Measurements from ENCODE around the gene OGFOD3. TPM values are rescaled to one million over a fixed set of nuclear protein-coding genes. Genes with fewer than 3 reads are reported as not detected.
"Not testable (repeated sequence)": the region's sequence is repeated elsewhere in the genome, so short reads cannot be mapped to it uniquely, and the experiment has no call there.

OGFOD3 gene
- total RNA-seq, 1 donor from 2014 or later = 15.9 TPM

- DNase-seq (ENCODE audit: low spot score in 2 of 2) = no peak
- no peak for FAIRE-seq
Observed at GRCh38 chr17:82390860-82391435, 27.4 kb downstream of the OGFOD3 start.

GRCh38 chr17:82390015-82390859, 28.1 kb downstream of the OGFOD3 start:
- DNase-seq (ENCODE audit: low spot score in 2 of 2) (no peak), FAIRE-seq (no peak)

- no peak for FAIRE-seq
- no peak for DNase-seq (ENCODE audit: low spot score in 2 of 2)
Observed at GRCh38 chr17:82389379-82389778, 29.0 kb downstream of the OGFOD3 start.

GRCh38 chr17:82388922-82389283, 29.5 kb downstream of the OGFOD3 start:
- DNase-seq (ENCODE audit: low spot score in 2 of 2) = no peak
- no peak for FAIRE-seq

GRCh38 chr17:82388223-82388921, 30.0 kb downstream of the OGFOD3 start:
- FAIRE-seq = no peak
- DNase-seq (ENCODE audit: low spot score in 2 of 2) = no peak

GRCh38 chr17:82387705-82388106, 30.7 kb downstream of the OGFOD3 start:
- DNase-seq (ENCODE audit: low spot score in 2 of 2) (no peak), FAIRE-seq (no peak)

- FAIRE-seq (no peak), DNase-seq (ENCODE audit: low spot score in 2 of 2) (no peak)
Observed at GRCh38 chr17:82386881-82387704, 31.3 kb downstream of the OGFOD3 start.

- DNase-seq (ENCODE audit: low spot score in 2 of 2) = no peak
- no peak for FAIRE-seq
Observed at GRCh38 chr17:82386255-82386831, 32.0 kb downstream of the OGFOD3 start.

- FAIRE-seq (no peak), DNase-seq (ENCODE audit: low spot score in 2 of 2) (no peak)
Observed at GRCh38 chr17:82385559-82386254, 32.7 kb downstream of the OGFOD3 start.

- DNase-seq (ENCODE audit: low spot score in 2 of 2) = peak in 1 of 2 donors; percentile 52
Observed at GRCh38 chr17:82384730-82385481, 33.5 kb downstream of the OGFOD3 start.

GRCh38 chr17:82384051-82384729, 34.2 kb downstream of the OGFOD3 start:
- FAIRE-seq (no peak), DNase-seq (ENCODE audit: low spot score in 2 of 2) (no peak)

More at GRCh38 chr17:82384730-82385481, 33.5 kb downstream of the OGFOD3 start:
- FAIRE-seq = no peak

GRCh38 chr17:82383411-82383810, 35.0 kb downstream of the OGFOD3 start:
- no peak for FAIRE-seq
- DNase-seq (ENCODE audit: low spot score in 2 of 2) = no peak

GRCh38 chr17:82382933-82383255, 35.5 kb downstream of the OGFOD3 start:
- DNase-seq (ENCODE audit: low spot score in 2 of 2) (no peak), FAIRE-seq (no peak)

GRCh38 chr17:82382220-82382932, 36.0 kb downstream of the OGFOD3 start:
- FAIRE-seq; DNase-seq (ENCODE audit: low spot score in 2 of 2): not testable (repeated sequence)

- not testable (repeated sequence) for DNase-seq (ENCODE audit: low spot score in 2 of 2); FAIRE-seq
Observed at GRCh38 chr17:82381703-82382009, 36.7 kb downstream of the OGFOD3 start.

- DNase-seq (ENCODE audit: low spot score in 2 of 2) (no peak), FAIRE-seq (no peak)
Observed at GRCh38 chr17:82380860-82381702, 37.3 kb downstream of the OGFOD3 start.

GRCh38 chr17:82378741-82379021, 39.7 kb downstream of the OGFOD3 start:
- FAIRE-seq (no peak), DNase-seq (ENCODE audit: low spot score in 2 of 2) (peak in 1 of 2 donors; percentile 28)
